H1 (cell line): Measurements from ENCODE around the gene HS3ST1. TPM values are rescaled to one million over a fixed set of nuclear protein-coding genes. Genes with fewer than 3 reads are reported as not detected.

Experiments used
- EZH2 ChIP-seq: fragments of 200-600 bp; sonication (generic); IDR thresholded peaks from 2 replicates; pipeline ENCODE4 v1.7.1; 2012; ENCODE audit warnings: low read depth, mild to moderate bottlenecking, moderate library complexity, low read length, inconsistent platforms; ENCODE audit not compliant: severe bottlenecking
- NRF1 ChIP-seq: IDR thresholded peaks from 2 replicates; pipeline ENCODE4 v1.6.1; 2011; ENCODE audit warnings: mild to moderate bottlenecking, low read depth, low read length, improper control_type of control experiment
- SIX5 ChIP-seq: IDR thresholded peaks from 2 replicates; pipeline ENCODE4 v1.6.1; 2011; ENCODE audit warnings: mild to moderate bottlenecking, low read depth, low read length
- polyA plus RNA-seq, 7 experiments: library from polyadenylated mRNA; depleted of rRNA in 3 of 7; stranded (reverse) in 5 of 7; unstranded in 2 of 7; fragments of >200 nt in 5 of 7; fragments of 200-250 nt in 2 of 7; gene quantifications; 1 replicate in 5 of 7; 2 replicates in 1 of 7; 4 replicates in 1 of 7; pipeline versions ENCODE4 v1.2.1 to v1.2.3, GENCODE V29; 2011 to 2013; ENCODE audit warnings: missing spikeins in 2 of 7, mixed read lengths in 2 of 7
- total RNA-seq: library from RNA; stranded (reverse); fragmentation: NEBNext Ultra II Directional; extraction: Animal tissue kit (Norgen Biotek cat#: 25700); gene quantifications from 2 replicates; pipeline ENCODE4 v1.2.1, GENCODE V29; 2021
- TF ChIP-seq, protein P1 (sequence below): IDR thresholded peaks from 2 replicates; pipeline ENCODE4 v1.6.1; 2012; ENCODE audit warnings: low read length, inconsistent platforms

The HS3ST1 gene
- total and polyA plus RNA-seq, 2 of the 8 experiments (the other 6 are each of a cell fraction or from before 2014, with no cell fraction given): 0.50 to 1.5 TPM

DNA sequence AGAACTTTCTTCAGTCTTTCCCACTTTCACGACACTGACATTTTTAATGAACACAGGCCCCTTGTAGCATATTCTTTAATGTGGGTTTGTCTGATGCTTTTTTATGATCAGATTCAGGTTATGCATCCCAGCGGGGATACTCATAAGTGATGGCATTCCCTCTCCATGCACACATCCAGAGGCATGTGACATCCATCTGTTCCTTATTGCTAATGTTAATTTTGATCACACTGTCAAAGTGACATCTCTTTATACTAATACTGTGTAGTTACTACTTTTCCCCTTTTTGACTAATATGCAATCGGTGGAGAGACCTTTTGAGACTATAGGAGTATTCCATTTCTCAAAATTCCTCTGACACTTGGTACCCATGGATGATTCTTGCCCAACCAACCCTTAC is 43.8 kb upstream of the HS3ST1 start (continued):
- no peak for TF ChIP-seq EZH2
- TF ChIP-seq, protein P1, sequence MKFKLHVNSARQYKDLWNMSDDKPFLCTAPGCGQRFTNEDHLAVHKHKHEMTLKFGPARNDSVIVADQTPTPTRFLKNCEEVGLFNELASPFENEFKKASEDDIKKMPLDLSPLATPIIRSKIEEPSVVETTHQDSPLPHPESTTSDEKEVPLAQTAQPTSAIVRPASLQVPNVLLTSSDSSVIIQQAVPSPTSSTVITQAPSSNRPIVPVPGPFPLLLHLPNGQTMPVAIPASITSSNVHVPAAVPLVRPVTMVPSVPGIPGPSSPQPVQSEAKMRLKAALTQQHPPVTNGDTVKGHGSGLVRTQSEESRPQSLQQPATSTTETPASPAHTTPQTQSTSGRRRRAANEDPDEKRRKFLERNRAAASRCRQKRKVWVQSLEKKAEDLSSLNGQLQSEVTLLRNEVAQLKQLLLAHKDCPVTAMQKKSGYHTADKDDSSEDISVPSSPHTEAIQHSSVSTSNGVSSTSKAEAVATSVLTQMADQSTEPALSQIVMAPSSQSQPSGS: no peak
- TF ChIP-seq SIX5: no peak
- TF ChIP-seq NRF1: no peak
- TF ChIP-seq, all 59 proteins: peak for 0
